SHP77 (cell line): ENCODE results near the gene TOMM7.
A peak's percentile ranks its signal among the peaks of the same experiment; 100 is the strongest.
"Not testable (repeated sequence)": the region's sequence is repeated elsewhere in the genome, so short reads cannot be mapped to it uniquely, and the experiment has no call there.

ENCODE experiments used
- DNase-seq, 2 experiments: peaks; one replicate each; lab custom pipeline; 2025; lab: John Stamatoyannopoulos, UW

Gene TOMM7

GRCh38 chr7:22783421-22783820 is 39.2 kb downstream of the TOMM7 start:
- no peak for DNase-seq

DNA sequence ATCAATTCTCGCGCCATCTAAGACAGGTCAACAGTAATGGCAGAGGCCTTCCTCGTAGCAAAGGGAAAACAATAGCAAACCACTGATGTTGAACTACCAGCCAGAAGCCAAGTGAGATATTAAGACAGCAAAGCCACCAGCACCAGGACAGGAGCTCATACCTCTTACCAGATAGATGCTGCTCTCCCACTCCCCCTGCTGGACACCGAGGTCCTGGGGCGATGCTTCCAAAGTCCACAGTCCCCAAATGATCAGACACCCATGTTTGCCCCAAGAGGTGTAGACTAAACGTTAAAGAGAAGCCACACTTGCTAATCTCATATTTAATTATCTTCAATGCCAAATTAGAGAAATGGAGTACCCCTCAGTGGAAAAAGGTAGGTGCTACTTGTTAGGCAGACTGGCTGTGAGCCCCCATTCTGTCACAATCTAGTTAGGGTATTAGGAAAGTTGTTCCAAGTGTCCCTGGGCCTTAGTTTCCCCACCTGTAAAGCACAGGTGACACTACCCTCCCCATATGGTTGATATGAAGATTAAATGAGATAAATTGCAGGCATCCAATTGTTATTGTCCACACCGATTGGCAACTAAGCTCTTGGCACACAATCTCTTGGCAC is 39.9 kb downstream of the TOMM7 start:
- peak; percentile 48 to 61 for DNase-seq

GRCh38 chr7:22781230-22781711 is 41.4 kb downstream of the TOMM7 start:
- no peak for DNase-seq

DNA sequence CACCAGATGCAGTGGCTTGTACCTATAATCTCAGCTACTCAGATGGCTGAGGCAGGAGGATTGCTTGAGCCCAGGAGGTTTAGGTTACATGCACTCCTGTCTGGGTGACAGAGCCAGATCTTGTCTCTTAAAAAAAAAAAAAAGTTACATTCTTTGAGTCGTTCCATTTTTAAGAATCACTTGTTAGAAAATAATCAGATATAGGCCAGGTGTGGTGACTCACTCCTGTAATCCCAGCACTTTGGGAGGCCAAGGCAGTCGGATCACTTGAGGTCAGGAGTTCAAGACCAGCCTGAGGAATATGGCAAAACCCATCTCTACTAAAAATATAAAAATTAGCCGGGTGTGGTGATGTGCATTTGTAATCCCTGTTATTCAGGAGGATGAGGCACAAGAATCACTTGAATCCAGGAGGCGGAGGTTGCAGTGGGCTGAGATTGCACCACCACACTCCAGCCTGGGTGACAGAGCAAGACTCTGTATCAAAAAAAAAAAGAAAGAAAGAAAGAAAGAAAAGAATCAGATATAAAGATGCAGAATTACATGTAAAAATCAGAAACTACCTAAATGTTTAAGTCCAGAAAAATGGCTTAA is 42.8 kb downstream of the TOMM7 start:
- not testable (repeated sequence) for DNase-seq

- no peak for DNase-seq
Measured at GRCh38 chr7:22776964-22777363, 45.7 kb downstream of the TOMM7 start.

DNA sequence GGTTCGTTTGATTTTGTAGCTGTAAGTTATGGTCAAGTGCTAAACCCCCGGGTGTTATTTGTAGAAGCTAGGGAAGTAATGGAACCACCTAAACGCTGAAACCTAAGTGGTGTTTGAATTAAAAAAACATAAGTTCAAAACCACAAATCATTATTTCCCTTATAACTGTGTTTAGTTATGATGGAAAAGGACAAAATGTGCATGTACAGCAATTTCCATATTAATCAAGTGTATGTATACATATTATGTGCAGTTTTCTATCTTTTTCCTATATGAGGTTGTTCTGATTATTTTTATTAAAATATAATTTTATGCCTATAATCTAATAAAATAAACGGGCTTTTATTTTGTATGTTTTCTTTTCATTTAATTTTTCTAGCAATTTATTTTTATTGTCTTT is 49.8 kb downstream of the TOMM7 start:
- no peak for DNase-seq

DNA sequence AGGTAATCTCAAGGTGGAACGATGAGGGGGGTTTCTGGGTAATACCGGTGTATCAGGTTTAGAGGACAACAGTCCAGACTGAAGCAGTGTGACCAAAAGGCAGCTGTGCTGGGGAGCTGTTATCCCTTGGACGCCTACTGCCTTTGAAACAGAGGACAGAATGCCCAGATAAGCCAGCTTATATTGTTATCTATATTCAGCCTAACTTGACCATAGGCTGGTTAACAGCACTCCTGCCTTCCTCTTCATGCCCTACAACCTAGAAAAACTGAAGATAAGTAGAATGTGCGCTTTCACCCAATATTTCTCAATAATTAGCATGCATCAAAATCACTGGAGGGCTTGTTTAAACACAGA is 50.8 kb downstream of the TOMM7 start:
- no peak for DNase-seq

GRCh38 chr7:22771194-22771871 is 51.3 kb downstream of the TOMM7 start:
- no peak for DNase-seq

- DNase-seq: no peak
Measured at GRCh38 chr7:22765609-22766008, 57.0 kb downstream of the TOMM7 start.
